GM18907 (cell line): Measurements from ENCODE around the gene PHKA2.
"Not testable (repeated sequence)": the region's sequence is repeated elsewhere in the genome, so short reads cannot be mapped to it uniquely, and the experiment has no call there.

ENCODE experiments used
- ATAC-seq: cut with Tn5 transposase; IDR thresholded peaks from one replicate; pipeline ENCODE4 v1.9.1; 2021; ENCODE audit warnings: mild to moderate bottlenecking, moderate library complexity; ENCODE audit not compliant: unreplicated experiment

PHKA2 gene

DNA sequence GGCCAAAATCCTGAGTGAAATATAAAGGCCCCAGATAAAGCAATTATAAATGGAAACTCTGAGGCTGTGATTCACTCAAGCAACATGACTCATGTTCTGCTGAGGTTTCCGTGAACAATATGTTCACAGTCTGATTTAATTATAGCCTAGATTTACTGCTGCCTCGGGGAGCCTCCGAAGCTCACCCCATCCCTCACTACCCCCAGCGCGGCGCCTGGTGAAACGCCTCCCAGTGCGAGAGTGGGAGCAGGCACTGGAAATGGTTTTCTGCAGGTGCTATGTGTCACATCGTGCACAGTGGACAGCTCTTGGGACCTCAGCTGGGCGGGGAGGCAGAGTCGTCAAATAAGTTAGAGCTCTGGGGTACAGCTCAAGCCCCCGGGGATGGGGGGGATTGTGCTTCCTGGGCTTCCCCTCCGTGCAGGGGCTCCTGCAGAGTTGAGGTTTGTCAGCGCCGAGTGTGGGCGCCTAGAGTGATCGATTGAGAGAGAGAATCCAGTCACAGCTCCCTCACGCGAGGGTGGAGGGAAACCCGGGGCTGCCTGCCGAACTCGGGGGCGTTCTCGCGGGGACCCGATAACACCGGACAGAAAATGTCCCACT, 110.6 kb downstream of the PHKA2 start:
- no peak for ATAC-seq

DNA sequence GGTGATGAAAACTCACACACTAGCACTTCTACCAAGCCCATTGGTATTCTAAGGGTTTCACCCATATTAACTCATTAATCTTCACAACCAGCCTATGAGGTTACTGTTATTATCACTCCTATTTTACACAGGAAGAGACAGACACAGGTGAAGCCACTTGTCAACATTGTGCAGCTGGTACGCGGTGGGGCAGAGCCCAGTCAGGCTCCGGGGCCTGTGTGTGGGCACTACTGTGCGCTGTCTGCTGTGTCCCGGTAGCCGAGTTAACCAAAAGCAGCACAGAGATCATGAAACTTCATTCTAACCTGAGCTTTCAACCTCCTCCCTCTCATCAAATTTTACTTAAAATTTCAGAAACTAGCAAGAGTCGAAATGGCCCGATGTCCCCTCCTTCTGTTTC, 111.3 kb downstream of the PHKA2 start:
- ATAC-seq = no peak

DNA sequence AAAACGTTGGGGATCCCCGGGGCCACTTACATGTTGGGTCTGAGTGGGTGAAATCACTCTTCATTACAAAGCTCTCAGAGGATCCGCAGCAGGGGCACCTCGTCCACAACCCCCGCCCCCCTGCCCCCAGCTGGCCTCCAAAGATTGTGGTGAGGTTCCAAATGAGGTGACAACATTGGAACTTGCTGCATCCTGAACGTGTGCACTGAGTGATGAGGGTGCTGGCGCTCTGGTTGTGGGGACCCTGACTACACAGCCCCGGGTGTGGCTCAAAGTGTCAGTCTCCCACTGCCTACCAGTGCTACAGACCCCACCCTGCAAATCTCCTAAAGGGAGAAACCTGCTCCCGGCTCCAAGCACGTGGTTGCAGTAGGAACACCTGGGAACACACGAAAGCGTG, 111.9 kb downstream of the PHKA2 start:
- no peak for ATAC-seq

DNA sequence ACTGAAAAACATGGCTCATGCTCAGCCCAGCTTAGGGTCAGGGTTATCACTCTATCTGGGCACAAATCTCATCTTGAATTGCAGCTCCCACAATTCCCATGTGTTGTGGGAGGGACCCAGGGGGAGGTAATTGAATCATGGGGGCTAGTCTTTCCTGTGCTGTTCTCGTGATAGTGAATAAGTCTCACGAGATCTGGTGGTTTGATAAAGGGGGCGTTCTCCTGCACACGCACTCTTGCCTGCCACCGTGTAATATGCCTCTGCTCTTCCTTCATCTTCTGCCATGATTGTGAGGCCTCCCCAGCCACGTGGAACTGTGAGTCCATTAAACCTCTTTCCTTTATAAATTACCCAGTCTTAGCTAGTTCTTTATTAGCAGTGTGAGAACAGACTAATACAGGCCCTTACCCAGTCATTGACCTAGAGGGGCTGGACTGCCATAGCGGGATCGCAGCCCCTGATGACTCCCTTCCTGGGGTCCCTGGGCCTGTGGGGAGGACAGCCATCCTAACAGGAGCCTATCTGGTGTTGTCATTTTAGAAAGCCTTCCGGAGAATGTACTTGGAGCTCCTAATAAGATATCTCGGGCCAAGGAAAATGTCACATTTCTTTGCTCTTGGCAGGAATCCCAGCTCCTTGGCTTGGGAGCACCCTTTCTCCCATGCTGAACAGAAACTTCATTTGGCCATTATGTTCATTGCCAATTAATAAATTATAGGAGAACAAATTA, 112.6 kb downstream of the PHKA2 start:
- no peak for ATAC-seq

DNA sequence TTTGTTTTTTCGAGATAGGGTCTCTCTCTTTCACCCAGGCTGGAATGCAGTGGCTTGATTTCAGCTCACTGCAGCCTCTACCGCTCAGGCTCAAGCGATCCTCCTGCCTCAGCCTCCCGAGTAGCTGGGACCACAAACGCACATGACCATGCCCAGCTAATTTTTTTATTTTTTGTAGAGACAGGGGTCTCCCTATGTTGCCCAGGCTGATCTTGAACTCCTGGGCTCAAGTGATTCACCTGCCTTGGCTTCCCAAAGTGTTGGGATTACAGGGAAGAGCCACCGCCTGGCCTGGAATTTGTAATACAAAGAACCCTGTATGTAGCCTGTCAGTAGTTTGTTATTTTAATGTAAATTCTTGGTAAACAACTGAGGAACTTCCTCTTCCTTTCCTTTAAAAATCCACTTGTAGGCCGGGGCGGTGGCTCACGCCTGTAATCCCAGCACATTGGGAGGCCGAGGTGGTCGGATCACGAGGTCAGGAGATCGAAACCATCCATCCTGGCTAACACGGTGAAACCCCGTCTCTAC, 119.5 kb downstream of the PHKA2 start:
- ATAC-seq = no peak

DNA sequence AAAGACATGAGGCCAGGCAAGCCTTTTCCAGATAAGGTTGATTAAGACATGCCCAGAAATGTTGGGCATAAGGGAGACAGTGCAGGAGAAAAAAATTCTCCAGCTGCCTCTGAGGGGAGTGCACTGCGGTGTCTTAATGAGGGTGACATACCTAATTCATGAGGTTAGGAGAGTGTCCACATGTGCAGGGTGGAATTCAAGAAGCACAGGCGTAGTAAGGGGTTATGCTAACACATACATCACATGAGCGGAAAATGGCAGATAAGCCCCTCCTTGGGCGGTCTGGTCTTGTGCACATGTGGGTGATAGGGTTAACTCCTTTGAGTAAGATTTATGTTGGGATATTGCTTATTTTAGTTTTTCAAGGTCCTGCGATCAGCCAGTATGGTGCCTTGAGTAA, 122.4 kb downstream of the PHKA2 start:
- no peak for ATAC-seq

DNA sequence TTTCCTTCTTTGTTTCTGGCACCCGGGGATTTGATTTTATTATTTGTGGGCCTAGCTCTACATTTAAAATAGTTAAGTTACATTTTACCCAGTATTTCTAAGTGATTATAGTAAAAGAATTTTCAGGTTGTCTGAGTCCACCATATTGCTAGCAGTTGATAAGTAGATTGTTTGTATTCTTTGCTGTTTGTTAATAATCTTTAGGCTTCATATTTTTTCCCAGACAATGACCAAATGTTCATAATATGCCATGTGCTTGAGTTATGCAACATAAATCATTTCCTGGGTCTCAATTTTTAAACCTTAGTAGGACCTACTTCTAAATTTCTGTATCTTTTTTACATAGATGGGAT, 127.3 kb downstream of the PHKA2 start:
- no peak for ATAC-seq

DNA sequence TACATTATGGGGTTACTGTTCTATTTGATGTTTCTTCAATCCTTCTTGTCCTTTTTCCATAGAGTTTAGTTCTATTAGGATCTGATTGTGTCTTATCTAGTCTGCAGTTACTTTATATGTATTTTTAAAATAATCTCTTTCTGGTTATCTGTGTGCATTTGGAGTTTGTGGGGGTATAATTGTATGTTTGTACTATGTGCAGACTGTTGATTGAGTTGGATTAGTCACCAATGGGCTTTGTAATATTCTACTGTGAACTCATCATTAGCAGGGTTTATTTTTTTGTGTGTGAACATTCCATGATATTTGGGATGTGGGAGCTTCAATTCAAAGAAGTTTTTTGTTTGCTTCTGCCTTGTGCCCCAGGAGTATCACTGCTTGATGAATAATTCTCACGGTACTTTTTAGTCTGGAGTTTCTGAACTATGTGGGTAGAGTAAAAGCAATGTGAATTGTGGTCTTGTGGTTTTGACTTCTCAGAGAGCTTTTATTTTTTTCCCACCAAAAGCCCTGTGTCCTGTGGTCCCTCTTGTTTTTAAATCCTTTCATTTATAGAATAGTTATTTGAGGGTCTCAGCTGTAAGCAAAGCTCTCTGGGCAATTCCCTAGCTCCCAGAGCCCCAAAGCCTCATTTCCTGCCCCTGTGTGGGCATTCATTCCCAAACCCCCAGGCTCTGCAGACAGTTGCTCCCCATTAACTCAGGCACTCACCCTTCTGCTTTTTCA, 127.8 kb downstream of the PHKA2 start:
- ATAC-seq = peak; percentile 94

DNA sequence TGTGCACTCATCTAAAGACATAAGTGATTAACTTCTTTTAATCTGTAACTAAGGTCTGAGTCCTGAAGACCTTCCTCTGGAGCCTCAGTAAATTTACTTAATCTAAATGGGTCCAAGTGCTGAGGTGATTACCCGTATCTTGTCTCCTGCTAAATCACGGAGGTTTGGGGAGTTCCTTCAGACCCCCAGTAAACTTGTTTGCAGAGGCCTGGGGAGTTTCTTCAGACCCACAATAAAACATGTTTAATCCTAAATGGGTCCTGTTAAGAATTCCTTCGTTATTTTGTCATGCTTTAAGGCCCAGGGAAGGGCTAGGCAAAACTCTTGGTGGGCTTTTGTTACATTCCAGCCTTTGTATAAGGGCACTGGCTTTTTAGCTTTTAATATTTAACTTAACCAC, 136.0 kb downstream of the PHKA2 start:
- ATAC-seq = not testable (repeated sequence)
